Thoracic aorta (tissue), 2 donors: ENCODE measurements around the gene OXLD1. TPM values are rescaled to one million over a fixed set of nuclear protein-coding genes. Genes with fewer than 3 reads are reported as not detected.

ENCODE experiments used
- ATAC-seq: fragments of 150-250 bp; one replicate; pipeline ENCODE4 v1.8.0; 2017; ENCODE audit warnings: low read depth; ENCODE audit not compliant: insufficient number of reproducible peaks, low FRiP score
- DNase-seq: peaks from one replicate; pipeline ENCODE4 v3.0.0-alpha.2; 2020; ENCODE audit warnings: low spot score
- H3K27ac ChIP-seq, 2 donors: fragments of 200-600 bp; sonication (generic); 1 replicate in 1 of 2; 2 replicates in 1 of 2; pipeline ENCODE4 v1.5.1; 2016; ENCODE audit warnings: mild to moderate bottlenecking in 2 of 2, moderate library complexity in 2 of 2
- H3K27me3 ChIP-seq: fragments of 200-600 bp; sonication (generic); replicated peaks from 2 replicates; pipeline ENCODE4 v1.6.0; 2016; ENCODE audit warnings: mild to moderate bottlenecking; ENCODE audit not compliant: insufficient read depth
- H3K36me3 ChIP-seq: fragments of 200-600 bp; sonication (generic); one replicate; pipeline ENCODE4 v1.5.1; 2016
- H3K4me1 ChIP-seq, 2 donors: fragments of 200-600 bp; sonication (generic); 1 replicate in 1 of 2; 2 replicates in 1 of 2; pipeline versions ENCODE4 v1.5.1 to v1.6.0; 2016; ENCODE audit warnings: low read depth in 2 of 2, mild to moderate bottlenecking in 1 of 2; ENCODE audit not compliant: control insufficient read depth in 1 of 2
- H3K4me3 ChIP-seq: fragments of 200-600 bp; sonication (generic); 2 replicates; pipeline ENCODE4 v1.5.1; 2016; ENCODE audit warnings: mild to moderate bottlenecking
- H3K9me3 ChIP-seq: fragments of 200-600 bp; sonication (generic); 2 replicates; pipeline ENCODE4 v1.5.1; 2016
- CTCF ChIP-seq: fragments of 200-600 bp; sonication (generic); IDR thresholded peaks from one replicate; pipeline ENCODE4 v1.5.1; 2019; ENCODE audit warnings: antibody characterized with exemption
- total RNA-seq, 2 donors: library from RNA; depleted of rRNA; stranded (reverse); fragments of >200 nt; gene quantifications; one replicate each; pipeline versions ENCODE4 v1.1.0 to v1.2.3, GENCODE V29; 2016

The OXLD1 gene
- total RNA-seq, 2 donors from 2014 or later: 13.7 to 33.6 TPM

- ATAC-seq (no peak), DNase-seq (no peak)
- H3K4me1 ChIP-seq: peaks cover 21 to 35% of the 10 kb centered on the region in 2 donors
- H3K27ac ChIP-seq: no peak overlapping the region
- H3K4me3 ChIP-seq: no peak overlapping the region
- H3K27me3 ChIP-seq: no peaks in the 10 kb centered on the region
- TF ChIP-seq CTCF: no peak
- peaks cover 10% of the 10 kb centered on the region for H3K36me3 ChIP-seq
- H3K9me3 ChIP-seq: no peaks in the 10 kb centered on the region
These were observed 41.6 kb upstream of the OXLD1 start for GRCh38 chr17:81707725-81708646.

- no peak for ATAC-seq
- H3K36me3 ChIP-seq: peaks cover 10% of the 10 kb centered on the region
These were observed 40.6 kb upstream of the OXLD1 start for GRCh38 chr17:81706757-81707624.

GRCh38 chr17:81706232-81706611 lies 39.8 kb upstream of the OXLD1 start:
- TF ChIP-seq CTCF: no peak
- Histone ChIP-seq H3K4me1 (peaks cover 20 to 38% of the 10 kb centered on the region in 2 donors), H3K36me3 (peaks cover 10% of the 10 kb centered on the region), H3K27me3 (no peaks in the 10 kb centered on the region), H3K4me3 (no peak overlapping the region), H3K9me3 (no peaks in the 10 kb centered on the region), H3K27ac (no peak overlapping the region)
- DNase-seq (no peak), ATAC-seq (no peak)

More at GRCh38 chr17:81706757-81707624, 40.6 kb upstream of the OXLD1 start:
- Histone ChIP-seq H3K4me3 (no peak overlapping the region), H3K9me3 (no peaks in the 10 kb centered on the region), H3K27me3 (no peaks in the 10 kb centered on the region), H3K27ac (no peak overlapping the region), H3K4me1 (peaks cover 21 to 36% of the 10 kb centered on the region in 2 donors)
- no peak for TF ChIP-seq CTCF
- no peak for DNase-seq

- no peak for DNase-seq
These were observed 39.3 kb upstream of the OXLD1 start for GRCh38 chr17:81705518-81706231.

More at GRCh38 chr17:81705518-81706231, 39.3 kb upstream of the OXLD1 start:
- no peaks in the 10 kb centered on the region for H3K27me3 ChIP-seq
- TF ChIP-seq CTCF: no peak
- H3K4me3 ChIP-seq: no peak overlapping the region
- no peak overlapping the region for H3K27ac ChIP-seq
- H3K36me3 ChIP-seq: peaks cover 10% of the 10 kb centered on the region
- peaks cover 18 to 33% of the 10 kb centered on the region in 2 donors for H3K4me1 ChIP-seq
- no peak for ATAC-seq
- H3K9me3 ChIP-seq: no peaks in the 10 kb centered on the region
